ENCODE data around the gene SP6. TPM values are rescaled to one million over a fixed set of nuclear protein-coding genes. Genes with fewer than 3 reads are reported as not detected.

SP6 gene
- total RNA-seq, 1 donor from 2014 or later, result 3.9 TPM

DNA sequence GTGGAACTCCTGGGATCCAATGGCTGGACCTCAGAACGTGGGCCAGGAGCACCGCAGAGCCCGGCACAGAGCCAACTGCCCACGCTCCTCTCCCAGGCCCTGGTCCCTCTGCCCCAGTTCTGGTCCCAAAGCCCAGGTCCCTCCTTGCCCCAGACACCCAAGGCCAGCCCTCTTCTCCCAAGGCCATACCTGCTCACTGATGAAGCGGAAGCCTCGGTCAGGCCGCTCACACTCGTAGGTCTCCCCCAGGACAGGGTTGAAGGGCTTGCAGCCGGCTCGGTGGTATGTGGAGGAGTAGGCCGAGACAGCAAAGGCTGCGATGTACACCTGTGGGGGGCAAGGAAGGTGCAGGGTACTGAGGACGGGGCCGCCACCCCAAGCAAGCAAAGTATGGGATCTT lies 37.9 kb downstream of the SP6 start:
- Histone ChIP-seq H3K4me1 (peaks cover 15% of the 10 kb centered on the region), H3K36me3 (peaks cover 0 to 41% of the 10 kb centered on the region in 2 donors), H3K27ac (no peak overlapping the region), H3K9me3 (no peaks in the 10 kb centered on the region), H3K27me3 (no peaks in the 10 kb centered on the region), H3K4me3 (no peak overlapping the region)
- intact Hi-C loops (cut with DNase I), result no loop called here
- TF ChIP-seq POLR2AphosphoS5 (IDR thresholded peaks at IDR 0.05; ENCODE audit: insufficient read depth in 1 of 2, low read depth in 1 of 2) (no peak), POLR2A (IDR thresholded peaks at IDR 0.05) (no peak)
- TF ChIP-seq, protein P1, sequence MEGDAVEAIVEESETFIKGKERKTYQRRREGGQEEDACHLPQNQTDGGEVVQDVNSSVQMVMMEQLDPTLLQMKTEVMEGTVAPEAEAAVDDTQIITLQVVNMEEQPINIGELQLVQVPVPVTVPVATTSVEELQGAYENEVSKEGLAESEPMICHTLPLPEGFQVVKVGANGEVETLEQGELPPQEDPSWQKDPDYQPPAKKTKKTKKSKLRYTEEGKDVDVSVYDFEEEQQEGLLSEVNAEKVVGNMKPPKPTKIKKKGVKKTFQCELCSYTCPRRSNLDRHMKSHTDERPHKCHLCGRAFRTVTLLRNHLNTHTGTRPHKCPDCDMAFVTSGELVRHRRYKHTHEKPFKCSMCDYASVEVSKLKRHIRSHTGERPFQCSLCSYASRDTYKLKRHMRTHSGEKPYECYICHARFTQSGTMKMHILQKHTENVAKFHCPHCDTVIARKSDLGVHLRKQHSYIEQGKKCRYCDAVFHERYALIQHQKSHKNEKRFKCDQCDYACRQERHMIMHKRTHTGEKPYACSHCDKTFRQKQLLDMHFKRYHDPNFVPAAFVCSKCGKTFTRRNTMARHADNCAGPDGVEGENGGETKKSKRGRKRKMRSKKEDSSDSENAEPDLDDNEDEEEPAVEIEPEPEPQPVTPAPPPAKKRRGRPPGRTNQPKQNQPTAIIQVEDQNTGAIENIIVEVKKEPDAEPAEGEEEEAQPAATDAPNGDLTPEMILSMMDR (IDR thresholded peaks at IDR 0.05), result no peak
- DNase-seq (ENCODE audit: extremely low spot score in 2 of 2), result no peak

DNA sequence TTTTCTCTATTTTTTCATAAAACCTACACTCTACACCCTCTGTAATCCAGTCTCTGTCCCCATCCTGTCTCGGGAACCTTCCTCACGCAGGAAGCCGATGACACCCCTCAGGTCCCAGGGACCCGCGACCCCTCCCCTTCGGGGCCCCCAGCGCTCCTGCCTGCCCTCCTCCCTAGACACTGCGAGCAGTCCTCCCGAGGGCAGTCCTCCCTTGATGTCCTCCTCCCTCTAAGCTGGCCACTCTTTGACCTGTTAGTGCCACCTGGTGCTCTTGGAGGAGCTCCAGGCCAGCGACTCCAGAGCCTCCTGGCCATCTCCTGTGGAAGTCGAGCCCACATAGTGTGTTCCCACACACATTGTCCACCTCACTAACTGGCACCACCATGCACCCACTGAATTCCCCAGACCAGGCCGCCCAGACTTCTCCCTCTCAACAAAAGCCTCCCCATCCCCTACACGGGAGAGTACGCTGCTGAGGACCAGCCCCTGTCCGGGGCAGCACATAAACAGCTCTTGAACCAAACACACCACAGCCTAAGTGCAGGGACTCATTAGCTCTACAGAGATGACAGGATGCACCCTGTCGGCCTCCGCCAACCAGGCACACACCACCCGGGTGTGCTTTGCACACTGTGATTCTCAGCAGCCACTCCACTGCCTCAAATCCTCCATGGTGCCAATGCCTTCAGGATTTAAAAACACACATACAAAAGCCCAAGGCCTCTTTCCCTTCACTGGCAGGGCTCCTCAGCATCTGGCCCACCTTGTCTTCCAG lies 38.6 kb downstream of the SP6 start:
- Histone ChIP-seq H3K9me3 (no peaks in the 10 kb centered on the region), H3K4me3 (no peak overlapping the region), H3K27ac (no peak overlapping the region), H3K4me1 (peaks cover 15% of the 10 kb centered on the region), H3K27me3 (no peaks in the 10 kb centered on the region), H3K36me3 (peaks cover 0 to 43% of the 10 kb centered on the region in 2 donors)
- no peak for DNase-seq (ENCODE audit: extremely low spot score in 2 of 2)
- intact Hi-C loops (cut with DNase I), result no loop called here
- TF ChIP-seq, protein P1 (IDR thresholded peaks at IDR 0.05), result no peak
- TF ChIP-seq POLR2A (IDR thresholded peaks at IDR 0.05) (no peak), POLR2AphosphoS5 (IDR thresholded peaks at IDR 0.05; ENCODE audit: insufficient read depth in 1 of 2, low read depth in 1 of 2) (no peak)

GRCh38 chr17:47811709-47812108 lies 39.3 kb downstream of the SP6 start:
- TF ChIP-seq POLR2AphosphoS5 (IDR thresholded peaks at IDR 0.05; ENCODE audit: insufficient read depth in 1 of 2, low read depth in 1 of 2) (no peak), POLR2A (IDR thresholded peaks at IDR 0.05) (no peak)
- TF ChIP-seq, protein P1 (IDR thresholded peaks at IDR 0.05), result no peak
- Histone ChIP-seq H3K4me1 (peaks cover 15% of the 10 kb centered on the region), H3K27ac (no peak overlapping the region), H3K4me3 (no peak overlapping the region), H3K36me3 (peaks cover 0 to 39% of the 10 kb centered on the region in 2 donors), H3K27me3 (no peaks in the 10 kb centered on the region), H3K9me3 (no peaks in the 10 kb centered on the region)
- intact Hi-C loops (cut with DNase I), result no loop called here
- DNase-seq (ENCODE audit: extremely low spot score in 2 of 2), result no peak

DNA sequence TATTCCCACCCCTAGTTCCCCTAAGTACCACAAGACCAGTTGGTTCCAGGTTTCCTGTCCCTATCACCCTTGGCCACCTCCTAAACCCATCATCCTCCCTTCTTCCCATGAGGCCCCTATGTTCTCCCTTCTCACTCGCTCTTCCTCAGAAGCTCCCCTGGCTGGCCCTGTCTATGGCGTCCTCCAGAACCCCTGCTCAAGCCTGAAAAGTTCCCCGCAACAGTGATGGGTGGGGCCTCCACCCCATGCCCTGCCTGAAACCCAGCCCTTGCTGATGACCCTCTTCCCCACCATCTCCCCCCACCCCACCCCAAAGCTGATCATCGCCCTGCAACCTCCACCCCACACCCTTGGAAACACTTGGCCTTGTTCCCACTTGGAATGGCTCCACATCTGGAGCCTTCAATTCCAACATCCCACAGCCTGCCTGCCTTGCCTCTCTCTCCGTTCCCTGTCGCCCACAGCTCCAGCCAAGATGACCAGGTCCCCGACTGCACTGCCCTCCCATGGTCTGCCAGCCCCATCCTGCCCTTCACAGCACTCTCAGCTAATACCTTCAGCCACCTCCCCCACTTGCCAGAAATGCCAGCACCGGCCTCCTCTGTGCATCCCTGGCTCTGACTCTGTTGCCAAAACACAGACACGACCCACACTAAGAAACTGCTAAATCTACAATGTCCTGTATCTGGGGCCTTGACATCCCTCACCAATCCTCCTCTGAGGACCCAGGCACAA lies 39.9 kb downstream of the SP6 start:
- no peak for DNase-seq (ENCODE audit: extremely low spot score in 2 of 2)
- peaks cover 15% of the 10 kb centered on the region for H3K4me1 ChIP-seq
- intact Hi-C loops (cut with DNase I), result no loop called here
- H3K9me3 ChIP-seq, result no peaks in the 10 kb centered on the region
- no peak overlapping the region for H3K4me3 ChIP-seq
- H3K27ac ChIP-seq, result no peak overlapping the region
- TF ChIP-seq POLR2AphosphoS5 (IDR thresholded peaks at IDR 0.05; ENCODE audit: insufficient read depth in 1 of 2, low read depth in 1 of 2), result no peak
- TF ChIP-seq POLR2A (IDR thresholded peaks at IDR 0.05), result no peak
- TF ChIP-seq, protein P1 (IDR thresholded peaks at IDR 0.05), result no peak
- no peaks in the 10 kb centered on the region for H3K27me3 ChIP-seq
- H3K36me3 ChIP-seq, result peaks cover 0 to 32% of the 10 kb centered on the region in 2 donors
